Kidney (tissue), 14 donors: ENCODE results near the gene NUDCD3. TPM values are rescaled to one million over a fixed set of nuclear protein-coding genes. Genes with fewer than 3 reads are reported as not detected.

Experiments used
- DNase-seq, 5 donors: peaks; one replicate each; pipeline ENCODE4 v3.0.0-alpha.2; 2013 to 2020
- FAIRE-seq: peaks from 2 replicates; lab custom pipeline; 2012; peaks lifted over from hg19 to GRCh38; lab: Jason Lieb, UNC
- H3K27ac ChIP-seq, 2 donors: one replicate each; pipeline ENCODE4 v1.7.0; 2013; ENCODE audit warnings: low read depth in 2 of 2, low read length in 2 of 2, inconsistent platforms in 1 of 2
- H3K27me3 ChIP-seq: one replicate; pipeline ENCODE4 v1.7.1; 2013; ENCODE audit warnings: low read length, inconsistent platforms; ENCODE audit not compliant: control insufficient read depth, insufficient read depth
- H3K36me3 ChIP-seq, 3 donors: one replicate each; pipeline versions ENCODE4 v1.7.0 to v1.7.1; 2013; ENCODE audit warnings: low read length in 3 of 3, control low read depth in 1 of 3, inconsistent platforms in 1 of 3; ENCODE audit not compliant: insufficient read depth in 3 of 3, control insufficient read depth in 2 of 3
- H3K4me1 ChIP-seq, 3 donors: one replicate each; pipeline versions ENCODE4 v1.7.0 to v1.7.1; 2013; ENCODE audit warnings: low read length in 3 of 3, inconsistent platforms in 1 of 3, low read depth in 1 of 3; ENCODE audit not compliant: control insufficient read depth in 2 of 3, insufficient read depth in 2 of 3
- H3K4me3 ChIP-seq, 3 donors: one replicate each; pipeline versions ENCODE4 v1.7.0 to v1.8.1; 2013; ENCODE audit warnings: low read length in 3 of 3, control low read depth in 1 of 3, inconsistent platforms in 1 of 3
- H3K9ac ChIP-seq, 3 donors: one replicate each; pipeline versions ENCODE4 v1.7.0 to v1.7.1; 2013; ENCODE audit warnings: low read length in 3 of 3, control low read depth in 1 of 3, inconsistent platforms in 1 of 3
- H3K9me3 ChIP-seq, 3 donors: one replicate each; pipeline versions ENCODE4 v1.7.0 to v1.7.1; 2013; ENCODE audit warnings: low read length in 3 of 3, control low read depth in 1 of 3, inconsistent platforms in 1 of 3; ENCODE audit not compliant: control insufficient read depth in 2 of 3, insufficient read depth in 1 of 3
- CTCF ChIP-seq: IDR thresholded peaks from 3 replicates; pipeline ENCODE4 v1.5.1; 2012; ENCODE audit warnings: mild to moderate bottlenecking, moderate library complexity, borderline replicate concordance; ENCODE audit not compliant: insufficient read depth; ENCODE audit errors: extremely low read depth
- intact Hi-C: fragments of 100-400 bp; cut with DNase I; formaldehyde crosslinking; loops from one replicate; pipeline ENCODE4 v1.11.1; 2022
- polyA plus RNA-seq: library from polyadenylated mRNA; stranded (reverse); fragments of 350-450 nt; fragmentation: Illumina TruSeq; extraction: RNeasy Lipid Tissue Mini Kit (QIAGEN cat#74804); gene quantifications from one replicate; pipeline ENCODE4 v1.2.3, GENCODE V29; 2014; ENCODE audit warnings: low read depth, low replicate concordance; ENCODE audit not compliant: insufficient read depth
- total RNA-seq: library from RNA; stranded (reverse); fragmentation: NEBNext Ultra II Directional; extraction: Animal tissue kit (Norgen Biotek cat#: 25700); gene quantifications from one replicate; pipeline ENCODE4 v1.2.1, GENCODE V29; 2021
- donor health status: control.
- donor health status: control.
- donor health status: control.
- donor health status: control.
- donor health status: control.
- donor health status: DM: yes; HTN: yes; CAD: no.
- donor health status: Normal renal cell carcinoma (clear cell type).

Gene NUDCD3
- total and polyA plus RNA-seq, 2 donors from 2014 or later, result 37.9 to 97.7 TPM

GRCh38 chr7:44434201-44434600 lies 56.3 kb downstream of the NUDCD3 start:
- peaks cover 0 to 6% (median 3%) of the 10 kb centered on the region in 3 donors for H3K36me3 ChIP-seq
- H3K4me3 ChIP-seq, result no peak overlapping the region
- no peak overlapping the region for H3K27ac ChIP-seq
- no peak for FAIRE-seq
- H3K4me1 ChIP-seq, result no peaks in the 10 kb centered on the region
- no peaks in the 10 kb centered on the region for H3K9me3 ChIP-seq
- intact Hi-C loops, result no loop called here
- no peaks in the 10 kb centered on the region for H3K27me3 ChIP-seq
- DNase-seq, result no peak
- H3K9ac ChIP-seq, result no peak overlapping the region
- TF ChIP-seq CTCF, result no peak

GRCh38 chr7:44433255-44434022 lies 57.0 kb downstream of the NUDCD3 start:
- DNase-seq, result no peak
- Histone ChIP-seq H3K4me3 (no peak overlapping the region), H3K9ac (no peak overlapping the region), H3K27ac (no peak overlapping the region), H3K36me3 (peaks cover 0 to 4% (median 3%) of the 10 kb centered on the region in 3 donors), H3K9me3 (no peaks in the 10 kb centered on the region), H3K4me1 (no peaks in the 10 kb centered on the region), H3K27me3 (no peaks in the 10 kb centered on the region)
- intact Hi-C loops, result no loop called here
- TF ChIP-seq CTCF, result no peak
- no peak for FAIRE-seq

GRCh38 chr7:44432381-44432977 lies 58.0 kb downstream of the NUDCD3 start:
- Histone ChIP-seq H3K27ac (no peak overlapping the region), H3K4me3 (no peak overlapping the region), H3K9me3 (no peaks in the 10 kb centered on the region), H3K27me3 (no peaks in the 10 kb centered on the region), H3K4me1 (no peaks in the 10 kb centered on the region), H3K36me3 (peaks cover 0 to 4% (median 3%) of the 10 kb centered on the region in 3 donors), H3K9ac (no peak overlapping the region)
- TF ChIP-seq CTCF, result no peak
- intact Hi-C loops, result no loop called here
- FAIRE-seq (no peak), DNase-seq (no peak)
